Measurements from ENCODE around the gene CFAP141. TPM values are rescaled to one million over a fixed set of nuclear protein-coding genes. Genes with fewer than 3 reads are reported as not detected.
A peak's percentile ranks its signal among the peaks of the same experiment; 100 is the strongest.
"Not testable (repeated sequence)": the region's sequence is repeated elsewhere in the genome, so short reads cannot be mapped to it uniquely, and the experiment has no call there.

CFAP141 gene
- total RNA-seq = not detected

GRCh38 chr1:154206196-154206595 lies at the start of gene CFAP141:
CFAP141 (minus strand) TSS chr1:154206333; CDS start chr1:154206307, 26 bp downstream.
- ATAC-seq = peak; percentile 71
- Mint-ChIP-seq H3K36me3 (ENCODE audit: low read depth) (peaks cover 41% of the 10 kb centered on the region), H3K27me3 (ENCODE audit: low read depth) (no peaks in the 10 kb centered on the region), H3K9me3 (ENCODE audit: insufficient read depth) (no peaks in the 10 kb centered on the region), H3K27ac (peak within 1 kb of the TSS; percentile 47), H3K4me1 (ENCODE audit: low read depth) (peaks cover 4% of the 10 kb centered on the region), H3K4me3 (no peak within 1 kb of the TSS)
- POLR2A ChIA-PET = no interaction called here
- CTCF ChIA-PET = no interaction called here
- no peak for DNase-seq

GRCh38 chr1:154253671-154254070 lies 47.5 kb upstream of the CFAP141 start:
- H3K4me1 Mint-ChIP-seq (ENCODE audit: low read depth) = no peaks in the 10 kb centered on the region
- DNase-seq = no peak
- ChIA-PET CTCF (no interaction called here), POLR2A (no interaction called here)
- H3K27me3 Mint-ChIP-seq (ENCODE audit: low read depth) = no peaks in the 10 kb centered on the region
- H3K27ac Mint-ChIP-seq = no peak overlapping the region
- no peak for ATAC-seq
- no peaks in the 10 kb centered on the region for H3K9me3 Mint-ChIP-seq (ENCODE audit: insufficient read depth)
- no peak overlapping the region for H3K4me3 Mint-ChIP-seq
- peaks cover 74% of the 10 kb centered on the region for H3K36me3 Mint-ChIP-seq (ENCODE audit: low read depth)

- H3K4me3 Mint-ChIP-seq = no peak overlapping the region
Observed at GRCh38 chr1:154241703-154242351, 35.7 kb upstream of the CFAP141 start.

GRCh38 chr1:154240294-154240833 lies 34.2 kb upstream of the CFAP141 start:
- no peak for DNase-seq
- no peaks in the 10 kb centered on the region for H3K27me3 Mint-ChIP-seq (ENCODE audit: low read depth)
- peaks cover 10% of the 10 kb centered on the region for H3K4me1 Mint-ChIP-seq (ENCODE audit: low read depth)
- no peaks in the 10 kb centered on the region for H3K9me3 Mint-ChIP-seq (ENCODE audit: insufficient read depth)
- CTCF ChIA-PET = no interaction called here
- ATAC-seq = no peak
- no peak overlapping the region for H3K4me3 Mint-ChIP-seq
- H3K27ac Mint-ChIP-seq = peak overlapping the region; percentile 32
- H3K36me3 Mint-ChIP-seq (ENCODE audit: low read depth) = peaks cover 79% of the 10 kb centered on the region
- POLR2A ChIA-PET = interaction anchor here (0.6 to 0.7 kb wide), 3 partner anchors 96 to 185 kb away, joined by 3 to 5 read pairs (median 4); no protein-coding TSS in a partner anchor

More at GRCh38 chr1:154241703-154242351, 35.7 kb upstream of the CFAP141 start:
- POLR2A ChIA-PET = no interaction called here
- Mint-ChIP-seq H3K4me1 (ENCODE audit: low read depth) (peaks cover 10% of the 10 kb centered on the region), H3K36me3 (ENCODE audit: low read depth) (peaks cover 77% of the 10 kb centered on the region), H3K27ac (peak overlapping the region; percentile 10), H3K9me3 (ENCODE audit: insufficient read depth) (no peaks in the 10 kb centered on the region), H3K27me3 (ENCODE audit: low read depth) (no peaks in the 10 kb centered on the region)
- DNase-seq (no peak), ATAC-seq (no peak)
- CTCF ChIA-PET = no interaction called here

GRCh38 chr1:154239491-154239890 lies 33.4 kb upstream of the CFAP141 start:
- peak overlapping the region; percentile 3 for H3K27ac Mint-ChIP-seq
- CTCF ChIA-PET = interaction anchor here (1.5 kb wide), 1 partner anchor 40 kb away, joined by 9 read pairs; no protein-coding TSS in a partner anchor
- peaks cover 10% of the 10 kb centered on the region for H3K4me1 Mint-ChIP-seq (ENCODE audit: low read depth)
- H3K9me3 Mint-ChIP-seq (ENCODE audit: insufficient read depth) = no peaks in the 10 kb centered on the region
- no peak overlapping the region for H3K4me3 Mint-ChIP-seq
- no peak for DNase-seq
- POLR2A ChIA-PET = interaction anchor here (0.7 to 1.0 kb wide), 2 partner anchors 19 to 97 kb away, joined by 3 to 5 read pairs; a partner anchor contains a TSS
- no peak for ATAC-seq
- peaks cover 84% of the 10 kb centered on the region for H3K36me3 Mint-ChIP-seq (ENCODE audit: low read depth)
- no peaks in the 10 kb centered on the region for H3K27me3 Mint-ChIP-seq (ENCODE audit: low read depth)

GRCh38 chr1:154237880-154238506 lies 31.9 kb upstream of the CFAP141 start:
- POLR2A ChIA-PET = no interaction called here
- peaks cover 10% of the 10 kb centered on the region for H3K4me1 Mint-ChIP-seq (ENCODE audit: low read depth)
- no peaks in the 10 kb centered on the region for H3K9me3 Mint-ChIP-seq (ENCODE audit: insufficient read depth)
- no peak for DNase-seq
- peaks cover 83% of the 10 kb centered on the region for H3K36me3 Mint-ChIP-seq (ENCODE audit: low read depth)
- H3K4me3 Mint-ChIP-seq = no peak overlapping the region
- CTCF ChIA-PET = interaction anchor here (1.0 to 1.5 kb wide), 3 partner anchors 34 to 97 kb away, joined by 3 to 9 read pairs (median 3); no protein-coding TSS in a partner anchor
- H3K27ac Mint-ChIP-seq = no peak overlapping the region
- no peak for ATAC-seq
- H3K27me3 Mint-ChIP-seq (ENCODE audit: low read depth) = no peaks in the 10 kb centered on the region

GRCh38 chr1:154237435-154237834 lies 31.3 kb upstream of the CFAP141 start:
- Mint-ChIP-seq H3K27me3 (ENCODE audit: low read depth) (no peaks in the 10 kb centered on the region), H3K27ac (no peak overlapping the region), H3K4me1 (ENCODE audit: low read depth) (peaks cover 10% of the 10 kb centered on the region), H3K36me3 (ENCODE audit: low read depth) (peaks cover 78% of the 10 kb centered on the region), H3K4me3 (no peak overlapping the region), H3K9me3 (ENCODE audit: insufficient read depth) (no peaks in the 10 kb centered on the region)
- DNase-seq = no peak
- CTCF ChIA-PET = interaction anchor here (1.0 kb wide), 1 partner anchor 34 kb away, joined by 3 read pairs; no protein-coding TSS in a partner anchor
- POLR2A ChIA-PET = no interaction called here
- ATAC-seq = no peak

- Mint-ChIP-seq H3K27ac (no peak overlapping the region), H3K4me3 (no peak overlapping the region), H3K9me3 (ENCODE audit: insufficient read depth) (no peaks in the 10 kb centered on the region), H3K27me3 (ENCODE audit: low read depth) (no peaks in the 10 kb centered on the region), H3K4me1 (ENCODE audit: low read depth) (peaks cover 10% of the 10 kb centered on the region), H3K36me3 (ENCODE audit: low read depth) (peaks cover 78% of the 10 kb centered on the region)
- ATAC-seq = no peak
- POLR2A ChIA-PET = interaction anchor here (0.5 kb wide), 1 partner anchor 54 kb away, joined by 4 read pairs; no protein-coding TSS in a partner anchor
- no peak for DNase-seq
- CTCF ChIA-PET = no interaction called here
Observed at GRCh38 chr1:154236855-154237254, 30.7 kb upstream of the CFAP141 start.

GRCh38 chr1:154233127-154233526 lies 27.0 kb upstream of the CFAP141 start:
- H3K9me3 Mint-ChIP-seq (ENCODE audit: insufficient read depth); H3K4me1 Mint-ChIP-seq (ENCODE audit: low read depth); H3K27ac Mint-ChIP-seq; H3K27me3 Mint-ChIP-seq (ENCODE audit: low read depth); H3K4me3 Mint-ChIP-seq; DNase-seq; ATAC-seq; CTCF ChIA-PET: not testable (repeated sequence)
- peaks cover 74% of the 10 kb centered on the region for H3K36me3 Mint-ChIP-seq (ENCODE audit: low read depth)
- POLR2A ChIA-PET = interaction anchor here (0.9 kb wide), 1 partner anchor 12 kb away, joined by 4 read pairs; no protein-coding TSS in a partner anchor

GRCh38 chr1:154231112-154231511 lies 25.0 kb upstream of the CFAP141 start:
- H3K9me3 Mint-ChIP-seq (ENCODE audit: insufficient read depth); DNase-seq; H3K27ac Mint-ChIP-seq; H3K4me3 Mint-ChIP-seq; ATAC-seq; H3K27me3 Mint-ChIP-seq (ENCODE audit: low read depth); H3K4me1 Mint-ChIP-seq (ENCODE audit: low read depth): not testable (repeated sequence)
- POLR2A ChIA-PET = interaction anchor here (1.0 kb wide), 1 partner anchor 10 kb away, joined by 3 read pairs; no protein-coding TSS in a partner anchor
- CTCF ChIA-PET = interaction anchor here (1.5 kb wide), 1 partner anchor 32 kb away, joined by 5 read pairs; no protein-coding TSS in a partner anchor
- H3K36me3 Mint-ChIP-seq (ENCODE audit: low read depth) = peaks cover 74% of the 10 kb centered on the region

- peak overlapping the region; percentile 20 for H3K27ac Mint-ChIP-seq
- H3K4me1 Mint-ChIP-seq (ENCODE audit: low read depth) = peaks cover 40% of the 10 kb centered on the region
- peaks cover 78% of the 10 kb centered on the region for H3K36me3 Mint-ChIP-seq (ENCODE audit: low read depth)
- no peaks in the 10 kb centered on the region for H3K27me3 Mint-ChIP-seq (ENCODE audit: low read depth)
- CTCF ChIA-PET = interaction anchor here (1.3 to 3.6 kb wide), 2 partner anchors 26 to 47 kb away, joined by 3 to 17 read pairs; no protein-coding TSS in a partner anchor
- peaks cover 9% of the 10 kb centered on the region for H3K9me3 Mint-ChIP-seq (ENCODE audit: insufficient read depth)
- DNase-seq = no peak
- H3K4me3 Mint-ChIP-seq = no peak overlapping the region
- ATAC-seq = no peak
- POLR2A ChIA-PET = no interaction called here
Observed at GRCh38 chr1:154225370-154225769, 19.2 kb upstream of the CFAP141 start.

GRCh38 chr1:154223621-154224020 lies 17.5 kb upstream of the CFAP141 start:
- CTCF ChIA-PET = interaction anchor here (1.0 to 3.6 kb wide), 6 partner anchors 11 to 112 kb away, joined by 3 to 17 read pairs (median 4); no protein-coding TSS in a partner anchor
- Mint-ChIP-seq H3K27me3 (ENCODE audit: low read depth) (no peaks in the 10 kb centered on the region), H3K27ac (no peak overlapping the region), H3K4me1 (ENCODE audit: low read depth) (peaks cover 50% of the 10 kb centered on the region), H3K36me3 (ENCODE audit: low read depth) (peaks cover 82% of the 10 kb centered on the region), H3K4me3 (no peak overlapping the region), H3K9me3 (ENCODE audit: insufficient read depth) (peaks cover 9% of the 10 kb centered on the region)
- ATAC-seq (no peak), DNase-seq (no peak)
- POLR2A ChIA-PET = no interaction called here
